Measurements from ENCODE around the gene CABP4.
A peak's percentile ranks its signal among the peaks of the same experiment; 100 is the strongest.
"Not testable (repeated sequence)": the region's sequence is repeated elsewhere in the genome, so short reads cannot be mapped to it uniquely, and the experiment has no call there.

Gene CABP4

GRCh38 chr11:67456068-67456705 is 1.0 kb downstream of the CABP4 start:
- no peak for DNase-seq

GRCh38 chr11:67457453-67457852 is 2.3 kb downstream of the CABP4 start:
- no peak for DNase-seq

GRCh38 chr11:67458266-67458665 is 3.1 kb downstream of the CABP4 start:
- no peak for DNase-seq

- no peak for DNase-seq
Observed at GRCh38 chr11:67463186-67463585, 8.0 kb downstream of the CABP4 start.

- peak; percentile 73 for DNase-seq
Observed at GRCh38 chr11:67463680-67464410, 8.7 kb downstream of the CABP4 start.

- DNase-seq, result peak; percentile 95
Observed at GRCh38 chr11:67464411-67465188, 9.4 kb downstream of the CABP4 start.

GRCh38 chr11:67465189-67465510 is 10.0 kb downstream of the CABP4 start:
- DNase-seq, result no peak

GRCh38 chr11:67465530-67465929 is 10.4 kb downstream of the CABP4 start:
- DNase-seq, result not testable (repeated sequence)

- no peak for DNase-seq
Observed at GRCh38 chr11:67466367-67466766, 11.2 kb downstream of the CABP4 start.

GRCh38 chr11:67466962-67467771 is 12.0 kb downstream of the CABP4 start:
- no peak for DNase-seq

- DNase-seq, result no peak
Observed at GRCh38 chr11:67468056-67468455, 12.9 kb downstream of the CABP4 start.

- no peak for DNase-seq
Observed at GRCh38 chr11:67468456-67468758, 13.3 kb downstream of the CABP4 start.

GRCh38 chr11:67468759-67469507 is 13.8 kb downstream of the CABP4 start, which contains the start of gene TMEM134:
TSS of gene TMEM134 (minus strand) at chr11:67469251. CDS start at chr11:67469192, 59 bp downstream.
- peak; percentile 94 for DNase-seq

GRCh38 chr11:67469508-67469811 is 14.3 kb downstream of the CABP4 start:
- no peak for DNase-seq

GRCh38 chr11:67470337-67471002 is 15.3 kb downstream of the CABP4 start:
- no peak for DNase-seq

- DNase-seq, result no peak
Observed at GRCh38 chr11:67472882-67473281, 17.7 kb downstream of the CABP4 start.

GRCh38 chr11:67476692-67477091 is 21.5 kb downstream of the CABP4 start:
- not testable (repeated sequence) for DNase-seq

- DNase-seq, result not testable (repeated sequence)
Observed at GRCh38 chr11:67477344-67478050, 22.3 kb downstream of the CABP4 start.

GRCh38 chr11:67482275-67482826 is 27.2 kb downstream of the CABP4 start:
- DNase-seq, result no peak

- DNase-seq, result peak; percentile 97
Observed at GRCh38 chr11:67482827-67483798, 28.0 kb downstream of the CABP4 start, which contains the start of gene AIP. TSS of gene AIP (plus strand) at chr11:67483026. CDS start at chr11:67483159, 133 bp downstream.
